HG03571 (cell line): ENCODE data around the gene GCM1.
"Not testable (repeated sequence)": the region's sequence is repeated elsewhere in the genome, so short reads cannot be mapped to it uniquely, and the experiment has no call there.

ENCODE experiments used
- ATAC-seq: cut with Tn5 transposase; IDR thresholded peaks from one replicate; pipeline ENCODE4 v1.9.1; 2021; ENCODE audit not compliant: unreplicated experiment

Gene GCM1

GRCh38 chr6:53148684-53149083 is at the start of gene GCM1:
GCM1 (minus strand) TSS chr6:53148841; CDS start chr6:53145632, 3,209 bp downstream.
- no peak for ATAC-seq

GRCh38 chr6:53197553-53197952 is 48.9 kb upstream of the GCM1 start:
- ATAC-seq: no peak

GRCh38 chr6:53195048-53195447 is 46.4 kb upstream of the GCM1 start:
- no peak for ATAC-seq

- ATAC-seq: no peak
These were observed 44.1 kb upstream of the GCM1 start for GRCh38 chr6:53192682-53193188.

- ATAC-seq: no peak
These were observed 40.9 kb upstream of the GCM1 start for GRCh38 chr6:53189554-53189953.

GRCh38 chr6:53188833-53189232 is 40.2 kb upstream of the GCM1 start:
- no peak for ATAC-seq

- no peak for ATAC-seq
These were observed 32.0 kb upstream of the GCM1 start for GRCh38 chr6:53180678-53181077.

- ATAC-seq: no peak
These were observed 31.5 kb upstream of the GCM1 start for GRCh38 chr6:53179961-53180651.

- ATAC-seq: no peak
These were observed 30.3 kb upstream of the GCM1 start for GRCh38 chr6:53178837-53179432.

GRCh38 chr6:53175027-53175426 is 26.4 kb upstream of the GCM1 start:
- ATAC-seq: no peak

- no peak for ATAC-seq
These were observed 23.8 kb upstream of the GCM1 start for GRCh38 chr6:53172468-53172803.

- ATAC-seq: peak; percentile 97
These were observed 23.2 kb upstream of the GCM1 start for GRCh38 chr6:53171605-53172467.

- ATAC-seq: no peak
These were observed 20.1 kb upstream of the GCM1 start for GRCh38 chr6:53168516-53169267.

- ATAC-seq: no peak
These were observed 16.7 kb upstream of the GCM1 start for GRCh38 chr6:53165293-53165692.

GRCh38 chr6:53162606-53163005 is 14.0 kb upstream of the GCM1 start:
- no peak for ATAC-seq

- no peak for ATAC-seq
These were observed 12.9 kb upstream of the GCM1 start for GRCh38 chr6:53161481-53162009.

- no peak for ATAC-seq
These were observed 10.9 kb upstream of the GCM1 start for GRCh38 chr6:53159558-53159957.

- not testable (repeated sequence) for ATAC-seq
These were observed 9.4 kb upstream of the GCM1 start for GRCh38 chr6:53158076-53158475.

GRCh38 chr6:53155279-53155678 is 6.6 kb upstream of the GCM1 start:
- not testable (repeated sequence) for ATAC-seq

GRCh38 chr6:53154794-53155193 is 6.2 kb upstream of the GCM1 start:
- ATAC-seq: no peak

- ATAC-seq: no peak
These were observed 5.4 kb upstream of the GCM1 start for GRCh38 chr6:53154071-53154470.
